MM.1S (cell line): ENCODE data around the gene GCM1.

ENCODE experiments used
- DNase-seq: peaks from one replicate; pipeline ENCODE4 v3.0.0-alpha.2; 2015
- H2AFZ ChIP-seq: fragments of 300-600 bp; sonication (generic); 2 replicates; pipeline ENCODE4 v1.6.0; 2016; ENCODE audit warnings: antibody characterized with exemption, low read length
- H3F3A ChIP-seq: fragments of 300-600 bp; sonication (generic); 2 replicates; pipeline ENCODE4 v1.6.1; 2016; ENCODE audit warnings: mild to moderate bottlenecking, antibody characterized with exemption, low read length, moderate library complexity, mixed read lengths; ENCODE audit not compliant: insufficient read depth
- H3K27ac ChIP-seq: fragments of 300-600 bp; sonication (generic); 2 replicates; pipeline ENCODE4 v1.5.1; 2016; ENCODE audit warnings: mild to moderate bottlenecking, low read length
- H3K27me3 ChIP-seq: fragments of 300-600 bp; sonication (generic); replicated peaks from 2 replicates; pipeline ENCODE4 v1.6.0; 2016; ENCODE audit warnings: low read length; ENCODE audit not compliant: insufficient read depth
- H3K36me3 ChIP-seq: fragments of 300-600 bp; sonication (generic); replicated peaks from 2 replicates; pipeline ENCODE4 v1.6.1; 2016; ENCODE audit warnings: mild to moderate bottlenecking, low read length, mixed read lengths; ENCODE audit not compliant: insufficient read depth
- H3K4me1 ChIP-seq: fragments of 300-600 bp; sonication (generic); 2 replicates; pipeline ENCODE4 v1.6.1; 2016; ENCODE audit warnings: low read length, mixed read lengths
- H3K4me2 ChIP-seq: fragments of 300-600 bp; sonication (generic); 2 replicates; pipeline ENCODE4 v1.6.0; 2016; ENCODE audit warnings: low read depth, low read length
- H3K4me3 ChIP-seq: fragments of 300-600 bp; sonication (generic); 2 replicates; pipeline ENCODE4 v1.5.1; 2016; ENCODE audit warnings: low read length, mixed read lengths
- H3K79me2 ChIP-seq: fragments of 300-600 bp; sonication (generic); 2 replicates; pipeline ENCODE4 v1.6.1; 2016; ENCODE audit warnings: mixed run types, low read length, mixed read lengths
- H3K9ac ChIP-seq: fragments of 300-600 bp; sonication (generic); 2 replicates; pipeline ENCODE4 v1.6.1; 2016; ENCODE audit warnings: low read length, mixed read lengths
- H3K9me2 ChIP-seq: fragments of 300-600 bp; sonication (generic); replicated peaks from 2 replicates; pipeline ENCODE4 v1.6.1; 2016; ENCODE audit warnings: mild to moderate bottlenecking, low read length, mixed read lengths; ENCODE audit not compliant: insufficient read depth
- H3K9me3 ChIP-seq: fragments of 300-600 bp; sonication (generic); replicated peaks from 2 replicates; pipeline ENCODE4 v1.6.1; 2016; ENCODE audit warnings: mild to moderate bottlenecking, low read length, mixed read lengths; ENCODE audit not compliant: insufficient read depth
- H4K20me1 ChIP-seq: fragments of 300-600 bp; sonication (generic); 2 replicates; pipeline ENCODE4 v1.6.1; 2016; ENCODE audit warnings: mild to moderate bottlenecking, low read length, moderate library complexity, mixed read lengths; ENCODE audit not compliant: insufficient read depth
- EZH2 ChIP-seq: fragments of 300-600 bp; sonication (generic); optimal IDR thresholded peaks from 2 replicates; pipeline ENCODE3; 2017; ENCODE audit warnings: low read depth, mild to moderate bottlenecking, antibody characterized with exemption, low read length, mixed read lengths
- EZH2phosphoT487 ChIP-seq: fragments of 300-600 bp; sonication (generic); IDR thresholded peaks from 2 replicates; pipeline ENCODE4 v1.6.1; 2018; ENCODE audit warnings: antibody characterized with exemption, low read length
- TF ChIP-seq, protein P1 (sequence below): fragments of 300-600 bp; sonication (generic); IDR thresholded peaks from 2 replicates; pipeline ENCODE4 v1.5.1; 2016; ENCODE audit warnings: antibody characterized with exemption, low read length, mixed read lengths

Gene GCM1

DNA sequence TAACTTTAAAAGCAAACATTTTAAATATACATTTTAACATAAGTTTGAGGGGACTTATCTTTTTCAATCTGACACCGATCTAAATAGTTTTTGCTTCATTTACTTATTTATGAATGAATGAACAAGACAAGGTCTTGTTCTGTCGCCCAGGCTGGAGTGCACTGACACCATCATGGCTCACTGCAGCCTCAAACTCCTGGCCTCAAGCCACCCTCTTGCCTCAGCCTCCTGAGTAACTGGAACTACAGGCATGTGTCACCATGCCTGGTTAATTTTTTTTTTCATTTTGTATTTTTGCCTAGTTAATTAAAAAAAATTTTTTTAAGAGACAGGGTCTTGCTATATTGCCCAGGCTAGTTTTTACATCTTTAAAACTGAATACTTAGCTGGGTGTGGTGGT, 58.1 kb downstream of the GCM1 start:
- Histone ChIP-seq H2AFZ (no peak overlapping the region), H3K36me3 (no peaks in the 10 kb centered on the region), H3K9me2 (no peaks in the 10 kb centered on the region), H3K9me3 (no peaks in the 10 kb centered on the region), H3F3A (no peaks in the 10 kb centered on the region), H3K4me3 (no peak overlapping the region), H3K9ac (no peak overlapping the region), H3K4me1 (0 out of 2 replicates have a peak, but pooled peaks cover 10% of the 10 kb centered on the region), H4K20me1 (no peaks in the 10 kb centered on the region), H3K27ac (no peak overlapping the region), H3K4me2 (no peak overlapping the region), H3K79me2 (no peaks in the 10 kb centered on the region), H3K27me3 (no peaks in the 10 kb centered on the region)
- TF ChIP-seq EZH2: no peak
- TF ChIP-seq, protein P1, sequence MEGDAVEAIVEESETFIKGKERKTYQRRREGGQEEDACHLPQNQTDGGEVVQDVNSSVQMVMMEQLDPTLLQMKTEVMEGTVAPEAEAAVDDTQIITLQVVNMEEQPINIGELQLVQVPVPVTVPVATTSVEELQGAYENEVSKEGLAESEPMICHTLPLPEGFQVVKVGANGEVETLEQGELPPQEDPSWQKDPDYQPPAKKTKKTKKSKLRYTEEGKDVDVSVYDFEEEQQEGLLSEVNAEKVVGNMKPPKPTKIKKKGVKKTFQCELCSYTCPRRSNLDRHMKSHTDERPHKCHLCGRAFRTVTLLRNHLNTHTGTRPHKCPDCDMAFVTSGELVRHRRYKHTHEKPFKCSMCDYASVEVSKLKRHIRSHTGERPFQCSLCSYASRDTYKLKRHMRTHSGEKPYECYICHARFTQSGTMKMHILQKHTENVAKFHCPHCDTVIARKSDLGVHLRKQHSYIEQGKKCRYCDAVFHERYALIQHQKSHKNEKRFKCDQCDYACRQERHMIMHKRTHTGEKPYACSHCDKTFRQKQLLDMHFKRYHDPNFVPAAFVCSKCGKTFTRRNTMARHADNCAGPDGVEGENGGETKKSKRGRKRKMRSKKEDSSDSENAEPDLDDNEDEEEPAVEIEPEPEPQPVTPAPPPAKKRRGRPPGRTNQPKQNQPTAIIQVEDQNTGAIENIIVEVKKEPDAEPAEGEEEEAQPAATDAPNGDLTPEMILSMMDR: no peak
- no peak for TF ChIP-seq EZH2phosphoT487
- no peak for DNase-seq

DNA sequence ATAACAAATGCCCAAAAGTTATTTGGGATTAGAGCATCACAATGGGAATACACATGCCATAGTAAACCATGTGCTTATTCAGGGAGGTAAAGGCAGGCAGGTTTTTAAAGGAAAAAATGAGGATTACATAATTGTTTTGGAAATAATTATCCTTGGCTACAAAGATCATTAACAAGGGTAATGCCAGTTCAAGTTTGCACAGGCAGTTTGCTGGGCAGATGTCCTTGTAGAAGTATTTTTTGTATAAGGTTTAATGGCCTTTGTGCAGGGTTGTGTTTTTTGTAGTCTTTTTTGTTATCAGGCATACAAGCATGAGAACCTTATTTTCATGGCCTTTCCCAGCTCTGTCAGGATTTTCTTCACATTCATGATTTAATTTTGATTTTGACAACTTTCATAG, 58.7 kb downstream of the GCM1 start:
- Histone ChIP-seq H3K27me3 (no peaks in the 10 kb centered on the region), H3K9ac (no peak overlapping the region), H3K9me3 (no peaks in the 10 kb centered on the region), H3K36me3 (no peaks in the 10 kb centered on the region), H3K4me1 (0 out of 2 replicates have a peak, but pooled peaks cover 10% of the 10 kb centered on the region), H3K4me2 (no peak overlapping the region), H3K4me3 (no peak overlapping the region), H4K20me1 (no peaks in the 10 kb centered on the region), H3K9me2 (no peaks in the 10 kb centered on the region), H2AFZ (no peak overlapping the region), H3K79me2 (no peaks in the 10 kb centered on the region), H3K27ac (no peak overlapping the region), H3F3A (no peaks in the 10 kb centered on the region)
- no peak for TF ChIP-seq EZH2phosphoT487
- TF ChIP-seq, protein P1: no peak
- no peak for TF ChIP-seq EZH2
- no peak for DNase-seq

- Histone ChIP-seq H3K27me3 (no peaks in the 10 kb centered on the region), H3K9me3 (no peaks in the 10 kb centered on the region), H3F3A (no peaks in the 10 kb centered on the region), H3K36me3 (0 out of 2 replicates have a peak, but pooled peaks cover 3% of the 10 kb centered on the region), H3K4me1 (no peaks in the 10 kb centered on the region), H4K20me1 (no peaks in the 10 kb centered on the region), H2AFZ (no peak overlapping the region), H3K4me2 (no peak overlapping the region), H3K9me2 (no peaks in the 10 kb centered on the region), H3K4me3 (no peak overlapping the region), H3K79me2 (no peaks in the 10 kb centered on the region), H3K9ac (no peak overlapping the region), H3K27ac (no peak overlapping the region)
- TF ChIP-seq EZH2 (no peak), EZH2phosphoT487 (no peak)
- TF ChIP-seq, protein P1: no peak
- no peak for DNase-seq
Observed at GRCh38 chr6:53086302-53086701, 62.3 kb downstream of the GCM1 start.
